Right atrium auricular region (tissue), 2 donors: ENCODE results near the gene ASGR1. TPM values are rescaled to one million over a fixed set of nuclear protein-coding genes. Genes with fewer than 3 reads are reported as not detected.
A peak's percentile ranks its signal among the peaks of the same experiment; 100 is the strongest.

Experiments
- DNase-seq: peaks from one replicate; pipeline ENCODE4 v3.0.0-alpha.2; 2019; ENCODE audit warnings: low spot score
- H3K27ac ChIP-seq, 2 donors: fragments of 200-600 bp; sonication (generic); 1 replicate in 1 of 2; 2 replicates in 1 of 2; pipeline ENCODE4 v1.5.1; 2016 to 2019
- H3K27me3 ChIP-seq, 2 donors: fragments of 200-600 bp; sonication (generic); one replicate each; pipeline versions ENCODE4 v1.5.1 to v1.6.0; 2017 to 2019
- H3K36me3 ChIP-seq: fragments of 200-600 bp; sonication (generic); one replicate; pipeline ENCODE4 v1.5.1; 2016
- H3K4me1 ChIP-seq, 2 donors: fragments of 200-600 bp; sonication (generic); one replicate each; pipeline versions ENCODE4 v1.5.1 to v1.6.0; 2017 to 2019
- H3K4me3 ChIP-seq, 2 donors: fragments of 200-600 bp; sonication (generic); 1 replicate in 1 of 2; 2 replicates in 1 of 2; pipeline ENCODE4 v1.5.1; 2017 to 2019; ENCODE audit warnings: mild to moderate bottlenecking in 1 of 2, moderate library complexity in 1 of 2
- H3K9me3 ChIP-seq, 2 donors: fragments of 200-600 bp; sonication (generic); one replicate each; pipeline ENCODE4 v1.5.1; 2019
- CTCF ChIP-seq, 2 donors: fragments of 200-600 bp; sonication (generic); IDR thresholded peaks; one replicate each; pipeline ENCODE4 v1.5.1; 2019; ENCODE audit warnings: antibody characterized with exemption in 2 of 2
- total RNA-seq, 2 donors: library from RNA; depleted of rRNA; stranded (reverse); fragments of >200 nt; gene quantifications; one replicate each; pipeline ENCODE4 v1.1.0, GENCODE V29; 2016

ASGR1 gene
- total RNA-seq, 2 donors from 2014 or later: 1.6 TPM; not detected in 1

- DNase-seq: no peak
- peaks cover 0 to 73% of the 10 kb centered on the region in 2 donors for H3K4me1 ChIP-seq
- peaks cover 49% of the 10 kb centered on the region for H3K36me3 ChIP-seq
These were observed 41.6 kb upstream of the ASGR1 start for GRCh38 chr17:7220593-7221277.

GRCh38 chr17:7219812-7220592 lies 40.8 kb upstream of the ASGR1 start, which contains the start of the genes ACADVL and DLG4:
Gene ACADVL, plus strand, starts transcription at chr17:7219938. Its CDS starts 47 bp downstream, at chr17:7219985.
Gene DLG4, minus strand, starts transcription at chr17:7219836.
- H3K27ac ChIP-seq: peak within 1 kb of the TSS; percentile 97
- peaks cover 41% of the 10 kb centered on the region for H3K36me3 ChIP-seq
- H3K27me3 ChIP-seq: no peaks in the 10 kb centered on the region
- no peak for TF ChIP-seq CTCF (IDR thresholded peaks at IDR 0.05)
- H3K9me3 ChIP-seq: no peaks in the 10 kb centered on the region
- peak within 1 kb of the TSS; percentile 91 for H3K4me3 ChIP-seq
- peak; percentile 97 for DNase-seq
- peaks cover 0 to 80% of the 10 kb centered on the region in 2 donors for H3K4me1 ChIP-seq

More at GRCh38 chr17:7220593-7221277, 41.6 kb upstream of the ASGR1 start:
- Histone ChIP-seq H3K27me3 (no peaks in the 10 kb centered on the region), H3K27ac (peak overlapping the region; percentile 97), H3K9me3 (no peaks in the 10 kb centered on the region), H3K4me3 (peak overlapping the region; percentile 91)
- TF ChIP-seq CTCF (IDR thresholded peaks at IDR 0.05): peak in 1 of 2 donors; percentile 50

- no peak for TF ChIP-seq CTCF (IDR thresholded peaks at IDR 0.05)
- peaks cover 35% of the 10 kb centered on the region for H3K36me3 ChIP-seq
- H3K4me1 ChIP-seq: peaks cover 0 to 82% of the 10 kb centered on the region in 2 donors
- DNase-seq: no peak
- H3K4me3 ChIP-seq: peak overlapping the region; percentile 91
- no peaks in the 10 kb centered on the region for H3K27me3 ChIP-seq
- H3K9me3 ChIP-seq: no peaks in the 10 kb centered on the region
- H3K27ac ChIP-seq: peak overlapping the region; percentile 97
These were observed 40.1 kb upstream of the ASGR1 start for GRCh38 chr17:7219229-7219811.

- peaks cover 0 to 81% of the 10 kb centered on the region in 2 donors for H3K4me1 ChIP-seq
These were observed 39.6 kb upstream of the ASGR1 start for GRCh38 chr17:7218758-7219157.

GRCh38 chr17:7218166-7218565 lies 39.0 kb upstream of the ASGR1 start:
- no peaks in the 10 kb centered on the region for H3K9me3 ChIP-seq
- peaks cover 23% of the 10 kb centered on the region for H3K36me3 ChIP-seq
- no peak for TF ChIP-seq CTCF (IDR thresholded peaks at IDR 0.05)
- H3K4me3 ChIP-seq: peak overlapping the region; percentile 47 to 60
- peaks cover 0 to 83% of the 10 kb centered on the region in 2 donors for H3K4me1 ChIP-seq
- H3K27ac ChIP-seq: peak overlapping the region; percentile 78 to 97
- H3K27me3 ChIP-seq: no peaks in the 10 kb centered on the region
- DNase-seq: no peak

More at GRCh38 chr17:7218758-7219157, 39.6 kb upstream of the ASGR1 start:
- Histone ChIP-seq H3K27ac (peak overlapping the region; percentile 97), H3K27me3 (no peaks in the 10 kb centered on the region), H3K36me3 (peaks cover 29% of the 10 kb centered on the region), H3K4me3 (no peak overlapping the region), H3K9me3 (no peaks in the 10 kb centered on the region)
- TF ChIP-seq CTCF (IDR thresholded peaks at IDR 0.05): no peak
- no peak for DNase-seq
